Hepatocyte (in vitro differentiated cells): Measurements from ENCODE around the gene MTPN.

Experiments
- CTCF ChIP-seq: fragments of 200-600 bp; sonication (generic); IDR thresholded peaks from 2 replicates; pipeline ENCODE4 v1.5.1; 2016; ENCODE audit warnings: antibody characterized with exemption, mild to moderate bottlenecking; ENCODE audit not compliant: poor library complexity
- EZH2 ChIP-seq: fragments of 200-600 bp; sonication (generic); IDR thresholded peaks from 2 replicates; pipeline ENCODE4 v1.6.1; 2016; ENCODE audit warnings: antibody characterized with exemption, mild to moderate bottlenecking, borderline replicate concordance

DNA sequence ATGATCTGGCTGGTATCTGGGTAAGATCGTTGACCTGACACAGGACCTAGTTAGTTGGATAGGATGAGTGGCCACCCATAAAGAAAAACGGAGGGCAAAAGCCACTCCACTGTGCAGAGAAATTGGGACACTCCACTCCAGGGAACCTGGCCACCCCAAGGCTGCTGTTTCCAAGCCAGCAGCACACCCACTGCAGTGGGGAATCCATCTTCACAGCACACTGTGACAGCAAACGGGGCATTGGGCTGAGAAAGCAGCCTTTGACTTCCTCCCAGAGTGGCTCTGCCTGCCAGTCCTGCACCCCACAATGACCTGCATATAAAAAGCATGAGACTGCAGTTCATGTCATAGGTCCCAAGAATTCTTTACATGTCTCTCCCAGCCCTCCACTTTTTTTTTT, 52.9 kb downstream of the MTPN start:
- TF ChIP-seq EZH2 (no peak), CTCF (no peak)
